CD4-positive, alpha-beta T cell (primary cell): ENCODE results near the gene WDR27. TPM values are rescaled to one million over a fixed set of nuclear protein-coding genes. Genes with fewer than 3 reads are reported as not detected.
A peak's percentile ranks its signal among the peaks of the same experiment; 100 is the strongest.

ENCODE experiments used
- ATAC-seq: fragments of 200-7000 bp; cut with Tn5 transposase; one replicate; pipeline ENCODE4 v1.10.0; 2022; ENCODE audit warnings: mild to moderate bottlenecking; ENCODE audit not compliant: poor library complexity
- CTCF ChIA-PET: fragments of 350-600 bp; sonication (Branson Sonifier 250); formaldehyde crosslinking; loops from one replicate; lab custom pipeline; 2021; ENCODE audit warnings: antibody characterized with exemption, inconsistent platforms; lab: Charles Lee
- POLR2A ChIA-PET: fragments of 350-600 bp; sonication (Branson Sonifier 250); formaldehyde crosslinking; loops from one replicate; lab custom pipeline; 2021; ENCODE audit warnings: antibody characterized with exemption, inconsistent platforms; lab: Charles Lee
- DNase-seq, 14 experiments: peaks; one replicate each; pipeline ENCODE4 v3.0.0-alpha.2; 2013 to 2020; ENCODE audit warnings: mixed read lengths in 2 of 14
- H3K27ac ChIP-seq, 2 donors: one replicate each; pipeline versions ENCODE4 v1.5.1 to v1.7.0; 2013; ENCODE audit warnings: low read length in 2 of 2, low read depth in 1 of 2, mild to moderate bottlenecking in 1 of 2
- H3K27me3 ChIP-seq, 2 experiments: 1 replicate in 1 of 2; 2 replicates in 1 of 2; pipeline versions ENCODE4 v1.6.1 to v1.7.0; 2013; ENCODE audit warnings: low read length in 2 of 2, control low read depth in 1 of 2, mild to moderate bottlenecking in 1 of 2, moderate library complexity in 1 of 2; ENCODE audit not compliant: insufficient read depth in 2 of 2, control insufficient read depth in 1 of 2
- H3K36me3 ChIP-seq: one replicate; pipeline ENCODE4 v1.6.1; 2013; ENCODE audit warnings: low read length, control low read depth; ENCODE audit not compliant: insufficient read depth
- H3K4me1 ChIP-seq: one replicate; pipeline ENCODE4 v1.6.1; 2013; ENCODE audit warnings: low read length, control low read depth; ENCODE audit not compliant: insufficient read depth
- H3K4me3 ChIP-seq: one replicate; pipeline ENCODE4 v1.5.1; 2013; ENCODE audit warnings: mild to moderate bottlenecking, low read length, moderate library complexity
- H3K9me3 ChIP-seq, 2 experiments: 1 replicate in 1 of 2; 2 replicates in 1 of 2; pipeline versions ENCODE4 v1.6.1 to v1.7.0; 2013; ENCODE audit warnings: low read length in 2 of 2, mild to moderate bottlenecking in 2 of 2, control low read depth in 1 of 2, moderate library complexity in 1 of 2; ENCODE audit not compliant: control insufficient read depth in 1 of 2, insufficient read depth in 1 of 2
- H3K27ac Mint-ChIP-seq: one replicate; pipeline ENCODE4 v1.8.0; 2020; ENCODE audit warnings: mixed read lengths
- H3K27me3 Mint-ChIP-seq: one replicate; pipeline ENCODE4 v1.8.0; 2021; ENCODE audit warnings: mixed read lengths
- H3K36me3 Mint-ChIP-seq: one replicate; pipeline ENCODE4 v1.8.0; 2021; ENCODE audit warnings: low read depth, mixed read lengths
- H3K4me1 Mint-ChIP-seq: one replicate; pipeline ENCODE4 v1.8.0; 2021; ENCODE audit warnings: low read depth, mixed read lengths
- H3K4me3 Mint-ChIP-seq: one replicate; pipeline ENCODE4 v1.8.0; 2020; ENCODE audit warnings: mild to moderate bottlenecking, mixed read lengths
- H3K9me3 Mint-ChIP-seq: one replicate; pipeline ENCODE4 v1.8.0; 2020; ENCODE audit warnings: mixed read lengths
- intact Hi-C, 2 experiments: fragments of 100-400 bp; cut with DNase I in 1 of 2; cut with micrococcal nuclease in 1 of 2; formaldehyde crosslinking; loops; one replicate each; pipeline versions ENCODE4 v1.15.1 to v1.9.0; 2023 to 2025; cut with DNase I, micrococcal nuclease
- total RNA-seq, 174 experiments: library from RNA in 2 of 174; stranded (reverse) in 2 of 174; gene quantifications; one replicate each; pipeline ENCODE4 v1.2.3 and lab custom pipeline; 2021 to 2026
- TF ChIP-seq, protein P1 (sequence below): fragments of 200-600 bp; IDR thresholded peaks from one replicate; pipeline ENCODE4 v1.8.0; 2022; ENCODE audit warnings: antibody characterized with exemption, mild to moderate bottlenecking

The WDR27 gene
- total RNA-seq, 2 experiments from 2014 or later = 22.0 to 23.5 TPM

DNA sequence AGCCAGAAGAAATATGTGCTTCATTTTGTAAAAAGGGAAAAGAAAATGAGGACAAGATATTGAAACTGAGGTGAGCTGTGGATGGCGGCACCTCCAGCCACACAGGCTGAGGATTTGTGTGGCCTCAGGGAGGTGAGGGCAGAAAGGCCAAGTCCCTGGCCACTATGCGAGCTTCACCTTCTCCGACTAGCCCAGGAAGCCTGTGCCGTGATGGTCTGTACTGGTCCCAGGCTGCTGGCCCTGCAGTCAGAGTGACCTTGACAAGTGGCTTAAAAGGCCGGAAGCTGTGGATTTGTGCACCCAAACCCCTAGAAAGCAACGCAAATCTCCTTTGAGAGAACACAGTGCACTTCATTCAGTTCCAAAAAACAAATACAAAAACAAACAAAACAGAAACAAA, 48.1 kb downstream of the WDR27 start:
- H3K36me3 Mint-ChIP-seq = peaks cover 14% of the 10 kb centered on the region
- peak overlapping the region; percentile 87 for H3K27ac Mint-ChIP-seq
- H3K9me3 Mint-ChIP-seq = no peaks in the 10 kb centered on the region
- no peak for ATAC-seq
- peaks cover 18% of the 10 kb centered on the region for H3K4me1 Mint-ChIP-seq
- peak in 1 of 14 experiments; percentile 9 for DNase-seq
- Histone ChIP-seq H3K4me1 (peaks cover 10% of the 10 kb centered on the region), H3K9me3 (no peaks in the 10 kb centered on the region), H3K36me3 (peaks cover 4% of the 10 kb centered on the region), H3K4me3 (no peak overlapping the region), H3K27ac (no peak overlapping the region), H3K27me3 (no peaks in the 10 kb centered on the region)
- no peaks in the 10 kb centered on the region for H3K27me3 Mint-ChIP-seq
- peak overlapping the region; percentile 91 for H3K4me3 Mint-ChIP-seq
- ChIA-PET POLR2A (interaction anchor here (1.0 kb wide), 1 partner anchor 441 kb away, joined by 3 read pairs; no protein-coding TSS in a partner anchor), CTCF (no interaction called here)
- TF ChIP-seq, protein P1, sequence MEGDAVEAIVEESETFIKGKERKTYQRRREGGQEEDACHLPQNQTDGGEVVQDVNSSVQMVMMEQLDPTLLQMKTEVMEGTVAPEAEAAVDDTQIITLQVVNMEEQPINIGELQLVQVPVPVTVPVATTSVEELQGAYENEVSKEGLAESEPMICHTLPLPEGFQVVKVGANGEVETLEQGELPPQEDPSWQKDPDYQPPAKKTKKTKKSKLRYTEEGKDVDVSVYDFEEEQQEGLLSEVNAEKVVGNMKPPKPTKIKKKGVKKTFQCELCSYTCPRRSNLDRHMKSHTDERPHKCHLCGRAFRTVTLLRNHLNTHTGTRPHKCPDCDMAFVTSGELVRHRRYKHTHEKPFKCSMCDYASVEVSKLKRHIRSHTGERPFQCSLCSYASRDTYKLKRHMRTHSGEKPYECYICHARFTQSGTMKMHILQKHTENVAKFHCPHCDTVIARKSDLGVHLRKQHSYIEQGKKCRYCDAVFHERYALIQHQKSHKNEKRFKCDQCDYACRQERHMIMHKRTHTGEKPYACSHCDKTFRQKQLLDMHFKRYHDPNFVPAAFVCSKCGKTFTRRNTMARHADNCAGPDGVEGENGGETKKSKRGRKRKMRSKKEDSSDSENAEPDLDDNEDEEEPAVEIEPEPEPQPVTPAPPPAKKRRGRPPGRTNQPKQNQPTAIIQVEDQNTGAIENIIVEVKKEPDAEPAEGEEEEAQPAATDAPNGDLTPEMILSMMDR = no peak
- intact Hi-C loops = loop anchor here (2.0 to 10.0 kb wide), 4 partner anchors 149 to 761 kb away; no protein-coding TSS in a partner anchor

DNA sequence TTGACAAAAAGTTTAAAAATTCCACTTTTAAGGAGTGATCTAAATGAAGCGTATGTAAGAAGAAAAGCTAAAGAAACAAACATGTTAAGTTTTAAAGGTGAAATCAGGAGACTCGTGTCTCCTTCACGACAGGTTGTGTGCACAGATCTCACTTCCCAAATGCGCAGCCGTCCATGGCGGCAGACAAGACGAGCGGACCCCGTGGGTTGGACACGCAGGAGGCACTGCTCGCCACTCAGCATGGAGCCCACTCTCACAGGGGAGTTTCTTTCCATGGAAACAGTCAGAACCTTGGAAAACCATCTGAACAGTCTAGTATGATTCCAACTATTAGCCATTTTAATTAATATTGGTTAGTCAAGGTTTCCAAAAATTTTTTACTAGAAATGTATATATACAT, 48.9 kb downstream of the WDR27 start:
- no peaks in the 10 kb centered on the region for H3K9me3 Mint-ChIP-seq
- ChIA-PET CTCF (no interaction called here), POLR2A (no interaction called here)
- Histone ChIP-seq H3K27ac (no peak overlapping the region), H3K36me3 (peaks cover 4% of the 10 kb centered on the region), H3K4me3 (no peak overlapping the region), H3K9me3 (no peaks in the 10 kb centered on the region), H3K4me1 (peaks cover 10% of the 10 kb centered on the region), H3K27me3 (no peaks in the 10 kb centered on the region)
- H3K4me1 Mint-ChIP-seq = peaks cover 18% of the 10 kb centered on the region
- H3K27ac Mint-ChIP-seq = no peak overlapping the region
- ATAC-seq (no peak), DNase-seq (no peak)
- TF ChIP-seq, protein P1 = no peak
- H3K27me3 Mint-ChIP-seq = no peaks in the 10 kb centered on the region
- H3K4me3 Mint-ChIP-seq = no peak overlapping the region
- intact Hi-C loops = loop anchor here (2.0 to 10.0 kb wide), 3 partner anchors 148 to 441 kb away; no protein-coding TSS in a partner anchor
- peaks cover 10% of the 10 kb centered on the region for H3K36me3 Mint-ChIP-seq

DNA sequence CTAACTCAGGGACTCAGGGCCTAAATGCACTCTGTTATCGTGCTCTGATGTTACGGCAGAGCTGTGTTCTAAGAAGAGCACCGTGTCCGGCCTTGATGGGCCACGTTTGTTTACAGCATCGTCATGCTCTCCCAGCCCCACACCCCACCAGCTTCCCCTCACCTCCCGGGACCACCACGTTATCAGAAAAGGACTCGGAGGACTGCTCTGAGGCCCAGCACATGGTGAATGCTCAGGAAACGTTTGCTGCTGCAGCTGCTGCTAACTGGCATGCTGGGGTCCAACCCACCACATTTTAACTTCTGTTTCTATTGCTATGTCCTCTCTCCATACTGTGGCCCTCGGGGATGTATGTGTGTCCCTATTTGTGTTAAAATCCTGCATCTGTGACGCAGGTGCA, 50.3 kb downstream of the WDR27 start:
- H3K27ac Mint-ChIP-seq = no peak overlapping the region
- DNase-seq = no peak

More for the DNA sequence above, 50.3 kb downstream of the WDR27 start:
- no peaks in the 10 kb centered on the region for H3K9me3 ChIP-seq
- H3K9me3 Mint-ChIP-seq = no peaks in the 10 kb centered on the region
- H3K27ac ChIP-seq = no peak overlapping the region
- TF ChIP-seq, protein P1 = no peak
- peaks cover 18% of the 10 kb centered on the region for H3K4me1 Mint-ChIP-seq
- peaks cover 4% of the 10 kb centered on the region for H3K36me3 ChIP-seq
- no peaks in the 10 kb centered on the region for H3K27me3 Mint-ChIP-seq
- no peaks in the 10 kb centered on the region for H3K27me3 ChIP-seq
- H3K4me3 ChIP-seq = no peak overlapping the region
- no peak overlapping the region for H3K4me3 Mint-ChIP-seq
- ChIA-PET CTCF (no interaction called here), POLR2A (no interaction called here)
- ATAC-seq = no peak
- peaks cover 6% of the 10 kb centered on the region for H3K36me3 Mint-ChIP-seq
- H3K4me1 ChIP-seq = peaks cover 10% of the 10 kb centered on the region
- intact Hi-C loops = loop anchor here in 1 of 2 experiments (5.0 to 10.0 kb wide), 2 partner anchors 147 to 439 kb away; no protein-coding TSS in a partner anchor
